Measurements from ENCODE around the gene SAMD4B. TPM values are rescaled to one million over a fixed set of nuclear protein-coding genes. Genes with fewer than 3 reads are reported as not detected.
A peak's percentile ranks its signal among the peaks of the same experiment; 100 is the strongest.

Gene SAMD4B
- total and polyA plus RNA-seq, 9 of the 15 experiments (the other 6 are each of a cell fraction or from before 2014, with no cell fraction given) = 3.4 to 90.5 (median 38.0) TPM

DNA sequence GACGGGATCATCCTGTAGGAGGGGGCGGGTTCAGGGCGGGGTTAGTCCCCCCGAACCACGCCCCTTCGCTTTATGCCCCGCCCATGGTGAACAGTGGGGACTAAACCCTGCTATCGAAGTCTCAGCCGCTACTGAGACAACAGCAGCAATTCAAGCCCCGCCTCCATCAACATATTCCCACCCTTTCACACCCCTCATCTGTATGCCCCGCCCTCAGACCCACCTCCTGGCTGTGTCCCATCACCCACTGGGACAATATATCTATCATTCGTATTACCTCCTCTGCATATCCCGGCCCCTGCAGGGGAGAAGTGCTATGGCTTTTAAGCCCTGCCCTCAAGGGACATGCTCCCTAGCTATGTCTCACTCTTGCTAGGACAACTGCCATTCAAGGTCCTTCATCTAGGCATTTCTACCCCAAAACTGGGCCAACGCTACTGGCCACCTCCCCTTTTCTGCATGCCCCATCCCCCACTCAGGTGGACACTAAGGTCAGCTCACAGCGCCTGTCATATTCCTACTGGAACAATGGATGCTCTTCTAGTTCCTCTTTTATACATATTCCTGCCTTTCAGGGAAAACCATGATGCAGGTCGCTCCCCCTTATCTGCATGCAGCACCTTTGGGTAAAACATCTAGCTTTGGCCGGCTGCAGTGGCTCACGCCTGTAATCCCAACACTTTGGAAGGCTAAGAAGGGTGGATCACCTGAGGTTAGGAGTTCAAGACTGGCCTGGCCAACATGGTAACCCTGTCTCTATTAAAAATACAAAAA, 33.5 kb upstream of the SAMD4B start (continued):
- peak; percentile 75 for TF ChIP-seq TAL1 (IDR thresholded peaks at IDR 0.05)
- 0 out of 2 replicates have a peak, but pooled peaks have one; percentile 38 for TF ChIP-seq NBN (IDR thresholded peaks at IDR 0.05; ENCODE audit: low read depth)
- TF ChIP-seq KDM1A (IDR thresholded peaks at IDR 0.05) = peak in 1 of 2 experiments; percentile 29; a peak in 1 of 4 replicates
- 0 out of 2 replicates have a peak, but pooled peaks have one; percentile 24 for TF ChIP-seq ZSCAN29 (IDR thresholded peaks at IDR 0.05)
- no peak for TF ChIP-seq MTF1 (CRISPR knock-in tag; IDR thresholded peaks at IDR 0.05; ENCODE audit: borderline replicate concordance)
- 0 out of 2 replicates have a peak, but pooled peaks have one; percentile 13 for TF ChIP-seq FOSL1 (tag; conservative IDR thresholded peaks at IDR 0.05)
- TF ChIP-seq LCOR (CRISPR knock-in tag; IDR thresholded peaks at IDR 0.05) = peak; percentile 68; the same call in 1 of the 2 replicates
- TF ChIP-seq SPI1 (IDR thresholded peaks at IDR 0.05; ENCODE audit: borderline replicate concordance, low read depth, low read length) = 0 out of 2 replicates have a peak, but pooled peaks have one; percentile 27
- peak; percentile 77 for TF ChIP-seq ZEB2 (IDR thresholded peaks at IDR 0.05)
- peak; percentile 62; the same call in 1 of the 2 replicates for TF ChIP-seq MTA1 (IDR thresholded peaks at IDR 0.05; ENCODE audit: borderline replicate concordance)
- TF ChIP-seq CREM (IDR thresholded peaks at IDR 0.05; ENCODE audit: low read depth) = 0 out of 2 replicates have a peak, but pooled peaks have one; percentile 20
- peak; percentile 73 for TF ChIP-seq DPF2 (IDR thresholded peaks at IDR 0.05)
- TF ChIP-seq ZNF263 (CRISPR knock-in tag; IDR thresholded peaks at IDR 0.05; ENCODE audit: borderline replicate concordance) = 0 out of 2 replicates have a peak, but pooled peaks have one; percentile 23
- TF ChIP-seq HDAC2 (IDR thresholded peaks at IDR 0.05) = peak; percentile 48; the same call in 1 of the 2 replicates
- TF ChIP-seq PHB2 (IDR thresholded peaks at IDR 0.05; ENCODE audit: low read depth) = 0 out of 2 replicates have a peak, but pooled peaks have one; percentile 11
- peak; percentile 76 for TF ChIP-seq TEAD4 (IDR thresholded peaks at IDR 0.05; ENCODE audit: low read length)
- TF ChIP-seq TEAD4 (CRISPR knock-in tag; IDR thresholded peaks at IDR 0.05; ENCODE audit: borderline replicate concordance) = no peak
- TF ChIP-seq BCOR (IDR thresholded peaks at IDR 0.05) = peak; percentile 67
- peak; percentile 35; the same call in 1 of the 2 replicates for TF ChIP-seq PML (IDR thresholded peaks at IDR 0.05; ENCODE audit: low read length)
- peak; percentile 82 for TF ChIP-seq SOX6 (IDR thresholded peaks at IDR 0.05)
- 0 out of 2 replicates have a peak, but pooled peaks have one; percentile 16 for TF ChIP-seq ZNF316 (IDR thresholded peaks at IDR 0.05)
- peak; percentile 56; the same call in 1 of the 2 replicates for TF ChIP-seq CXXC5 (CRISPR knock-in tag; IDR thresholded peaks at IDR 0.05)
- TF ChIP-seq BRD9 (IDR thresholded peaks at IDR 0.05; ENCODE audit: low read depth, partially characterized antibody) = no peak
- peak; percentile 66 for TF ChIP-seq MTA2 (IDR thresholded peaks at IDR 0.05; ENCODE audit: low read depth)
- peak; percentile 27; the same call in 1 of the 2 replicates for TF ChIP-seq NFIC (IDR thresholded peaks at IDR 0.05)
- TF ChIP-seq ZNF121 (CRISPR knock-in tag; conservative IDR thresholded peaks at IDR 0.05) = no peak
- TF ChIP-seq MBD2 (IDR thresholded peaks at IDR 0.05; ENCODE audit: borderline replicate concordance, low read depth) = 0 out of 2 replicates have a peak, but pooled peaks have one; percentile 11
- TF ChIP-seq TRIM24 (IDR thresholded peaks at IDR 0.05) = peak; percentile 46 to 59; a peak in 2 of 4 replicates
- TF ChIP-seq ZNF77 (CRISPR knock-in tag; IDR thresholded peaks at IDR 0.05) = no peak
- TF ChIP-seq ARNT (IDR thresholded peaks at IDR 0.05) = no peak; a peak in 1 of 4 replicates
- 0 out of 2 replicates have a peak, but pooled peaks have one; percentile 36 for TF ChIP-seq FOXM1 (IDR thresholded peaks at IDR 0.05; ENCODE audit: low read depth)
- no peak for TF ChIP-seq FOXM1 (CRISPR knock-in tag; IDR thresholded peaks at IDR 0.05; ENCODE audit: low read depth)
- TF ChIP-seq SMARCE1 (IDR thresholded peaks at IDR 0.05) = peak; percentile 25; the same call in 1 of the 2 replicates
- TF ChIP-seq SP1 (CRISPR knock-in tag; IDR thresholded peaks at IDR 0.05) = peak; percentile 62; the same call in 1 of the 2 replicates
- TF ChIP-seq CBFA2T2 (conservative IDR thresholded peaks at IDR 0.05) = peak; percentile 47; the same call in 1 of the 2 replicates
- no peak for TF ChIP-seq U2AF2 (optimal IDR thresholded peaks at IDR 0.05; ENCODE audit: low read depth, low read length)

Data from K562 (cell line).